HepG2 (cell line): Measurements from ENCODE around the gene ABCB10. TPM values are rescaled to one million over a fixed set of nuclear protein-coding genes. Genes with fewer than 3 reads are reported as not detected.
A peak's percentile ranks its signal among the peaks of the same experiment; 100 is the strongest.

Experiments
- ARHGAP35 ChIP-seq: sonication (generic); formaldehyde crosslinking; IDR thresholded peaks from 2 replicates; pipeline ENCODE4 v1.9.0; 2022; ENCODE audit warnings: mild to moderate bottlenecking, inconsistent platforms, moderate library complexity, missing genetic modification reagents, borderline replicate concordance
- BHLHE40 ChIP-seq: IDR thresholded peaks from 2 replicates; pipeline ENCODE4 v1.6.1; 2011; ENCODE audit warnings: low read length, improper control_type of control experiment
- CHCHD3 ChIP-seq: sonication (generic); formaldehyde crosslinking; IDR thresholded peaks from 2 replicates; pipeline ENCODE4 v1.8.0; 2022; ENCODE audit warnings: mild to moderate bottlenecking, missing genetic modification reagents, moderate library complexity
- EEA1 ChIP-seq: sonication (generic); formaldehyde crosslinking; IDR thresholded peaks from 2 replicates; pipeline ENCODE4 v1.5.1; 2020; ENCODE audit warnings: mild to moderate bottlenecking, missing genetic modification reagents, borderline replicate concordance
- HDAC2 ChIP-seq: sonication (generic); formaldehyde crosslinking; IDR thresholded peaks from 2 replicates; pipeline ENCODE4 v1.4.0; 2020; ENCODE audit warnings: missing genetic modification reagents
- LCORL ChIP-seq, 2 experiments: fragments of 450-650 bp in 1 of 2; sonication (generic) in 1 of 2; formaldehyde crosslinking in 1 of 2; IDR thresholded peaks; 2 replicates each; pipeline versions ENCODE4 v1.5.0 to v1.6.1; 2017 to 2020; ENCODE audit warnings: antibody characterized with exemption in 1 of 2, missing genetic modification reagents in 1 of 2
- MAF1 ChIP-seq: sonication (generic); formaldehyde crosslinking; IDR thresholded peaks from 2 replicates; pipeline ENCODE4 v1.5.0; 2020; ENCODE audit warnings: missing genetic modification reagents, borderline replicate concordance
- PITX1 ChIP-seq: sonication (generic); formaldehyde crosslinking; IDR thresholded peaks from 2 replicates; pipeline ENCODE4 v1.5.1; 2020; ENCODE audit warnings: mild to moderate bottlenecking, missing genetic modification reagents
- RBM39 ChIP-seq: fragments of 200-400 bp; formaldehyde crosslinking; IDR thresholded peaks from one replicate; pipeline ENCODE4 v1.6.1; 2018; ENCODE audit warnings: antibody characterized with exemption, mild to moderate bottlenecking, low read depth, low read length; ENCODE audit not compliant: poor library complexity, severe bottlenecking
- SAP130 ChIP-seq: IDR thresholded peaks from 2 replicates; pipeline ENCODE4 v1.6.1; 2016; ENCODE audit warnings: low read depth
- TAF1 ChIP-seq: sonication (generic); formaldehyde crosslinking; IDR thresholded peaks from 2 replicates; pipeline ENCODE4 v1.4.0; 2020; ENCODE audit warnings: missing genetic modification reagents
- TEAD3 ChIP-seq: optimal IDR thresholded peaks from 2 replicates; pipeline ENCODE3; 2016; ENCODE audit warnings: borderline replicate concordance
- TSC22D2 ChIP-seq: sonication (generic); formaldehyde crosslinking; IDR thresholded peaks from 2 replicates; pipeline ENCODE4 v1.5.1; 2020; ENCODE audit warnings: missing genetic modification reagents, mild to moderate bottlenecking, borderline replicate concordance
- ZFAT ChIP-seq: sonication (generic); formaldehyde crosslinking; conservative IDR thresholded peaks from 2 replicates; pipeline ENCODE4 v1.8.1; 2023; ENCODE audit warnings: missing genetic modification reagents, inconsistent platforms
- ZNF83 ChIP-seq: sonication (generic); formaldehyde crosslinking; IDR thresholded peaks from 2 replicates; pipeline ENCODE4 v1.4.0; 2020; ENCODE audit warnings: missing genetic modification reagents, mild to moderate bottlenecking, borderline replicate concordance
- ZSCAN20 ChIP-seq: sonication (generic); formaldehyde crosslinking; IDR thresholded peaks from 2 replicates; pipeline ENCODE4 v1.4.0; 2020; ENCODE audit warnings: missing genetic modification reagents, mild to moderate bottlenecking, borderline replicate concordance
- polyA plus RNA-seq, 8 experiments: library from polyadenylated mRNA; depleted of rRNA in 3 of 8; stranded (reverse) in 7 of 8; unstranded in 1 of 8; fragments of >200 nt; fragmentation: Illumina TruSeq in 4 of 8; extraction: Trizol in 4 of 8; gene quantifications; 2 replicates each; pipeline versions ENCODE4 v1.2.1 to v1.2.3, GENCODE V29; 2011 to 2016; ENCODE audit warnings: low read depth in 4 of 8, missing spikeins in 1 of 8, mixed read lengths in 1 of 8; ENCODE audit not compliant: insufficient read depth in 1 of 8
- total RNA-seq, 5 experiments: library from RNA; depleted of rRNA; stranded (reverse); fragments of >200 nt; fragmentation: Illumina TruSeq; extraction: Trizol; gene quantifications; 2 replicates each; pipeline ENCODE4 v1.2.3, GENCODE V29; 2016; ENCODE audit warnings: low read depth in 1 of 5
- TF ChIP-seq, protein P1 (sequence below): sonication (generic); formaldehyde crosslinking; IDR thresholded peaks from 2 replicates; pipeline ENCODE4 v1.4.0; 2020; ENCODE audit warnings: missing genetic modification reagents, borderline replicate concordance
- TF ChIP-seq, protein P2 (sequence below): sonication (generic); formaldehyde crosslinking; IDR thresholded peaks from 2 replicates; pipeline ENCODE4 v1.5.1; 2020; ENCODE audit warnings: missing genetic modification reagents, mild to moderate bottlenecking, borderline replicate concordance
- TF ChIP-seq, protein P3 (sequence below): sonication (generic); formaldehyde crosslinking; IDR thresholded peaks from 2 replicates; pipeline ENCODE4; 2020; ENCODE audit warnings: missing genetic modification reagents, mild to moderate bottlenecking, borderline replicate concordance

Gene ABCB10
- total and polyA plus RNA-seq, 2 of the 13 experiments (the other 11 are each of a cell fraction or from before 2014, with no cell fraction given) = 11.2 to 28.9 TPM

DNA sequence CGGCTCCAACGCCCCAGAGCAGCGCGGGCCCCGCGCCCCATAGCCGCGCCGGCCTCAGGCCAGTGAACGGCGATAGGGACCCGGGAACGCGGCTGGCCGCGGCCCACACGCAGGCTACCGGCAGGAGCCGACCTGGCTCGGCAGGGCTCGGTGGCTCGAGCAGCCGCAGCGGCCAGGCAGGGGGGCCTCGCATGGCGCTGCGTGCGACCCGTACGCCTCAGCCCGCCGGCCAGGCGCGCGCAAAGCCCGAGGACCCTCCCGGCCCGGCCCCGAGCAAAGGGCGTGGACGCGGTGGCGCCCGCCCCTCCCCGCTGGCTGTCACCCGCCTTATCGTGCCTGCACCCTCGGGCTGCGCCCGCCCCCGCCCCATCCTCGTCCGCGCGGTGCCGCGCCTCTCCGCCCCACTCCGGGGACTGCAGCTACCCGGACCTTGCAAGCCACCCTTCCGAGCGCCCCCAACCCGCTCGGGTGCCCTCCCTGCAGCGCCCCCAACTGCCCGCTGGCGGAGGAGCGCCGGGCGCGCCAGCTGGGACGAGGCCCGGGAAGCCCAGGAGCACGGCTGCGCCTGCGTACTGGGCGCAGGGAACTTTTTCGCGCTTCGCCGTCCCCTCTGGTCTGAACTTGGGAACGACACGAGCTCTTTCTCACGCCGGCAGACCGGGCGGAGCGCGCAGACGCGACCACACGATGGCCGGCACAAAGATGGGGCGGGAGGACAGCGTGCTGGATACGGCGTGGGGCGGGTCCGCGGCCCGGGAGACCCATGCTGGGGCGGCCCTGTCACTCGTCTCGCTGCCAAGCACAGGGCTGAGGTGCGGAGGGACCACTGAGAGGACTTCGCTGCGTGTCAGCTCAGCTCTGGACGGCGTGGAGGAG lies at the start of gene ABCB10 (continued):
- TF ChIP-seq MAF1 = peak; percentile 45; the same call in 1 of the 2 replicates
- TF ChIP-seq TAF1 = peak; percentile 50; the same call in 1 of the 2 replicates
- TF ChIP-seq ZSCAN20 (CRISPR knock-in tag) = peak; percentile 90; the same call in 1 of the 2 replicates
- TF ChIP-seq TSC22D2 = peak; percentile 84; the same call in 1 of the 2 replicates
- peak; percentile 71; the same call in 1 of the 2 replicates for TF ChIP-seq PITX1
- TF ChIP-seq, protein P1, sequence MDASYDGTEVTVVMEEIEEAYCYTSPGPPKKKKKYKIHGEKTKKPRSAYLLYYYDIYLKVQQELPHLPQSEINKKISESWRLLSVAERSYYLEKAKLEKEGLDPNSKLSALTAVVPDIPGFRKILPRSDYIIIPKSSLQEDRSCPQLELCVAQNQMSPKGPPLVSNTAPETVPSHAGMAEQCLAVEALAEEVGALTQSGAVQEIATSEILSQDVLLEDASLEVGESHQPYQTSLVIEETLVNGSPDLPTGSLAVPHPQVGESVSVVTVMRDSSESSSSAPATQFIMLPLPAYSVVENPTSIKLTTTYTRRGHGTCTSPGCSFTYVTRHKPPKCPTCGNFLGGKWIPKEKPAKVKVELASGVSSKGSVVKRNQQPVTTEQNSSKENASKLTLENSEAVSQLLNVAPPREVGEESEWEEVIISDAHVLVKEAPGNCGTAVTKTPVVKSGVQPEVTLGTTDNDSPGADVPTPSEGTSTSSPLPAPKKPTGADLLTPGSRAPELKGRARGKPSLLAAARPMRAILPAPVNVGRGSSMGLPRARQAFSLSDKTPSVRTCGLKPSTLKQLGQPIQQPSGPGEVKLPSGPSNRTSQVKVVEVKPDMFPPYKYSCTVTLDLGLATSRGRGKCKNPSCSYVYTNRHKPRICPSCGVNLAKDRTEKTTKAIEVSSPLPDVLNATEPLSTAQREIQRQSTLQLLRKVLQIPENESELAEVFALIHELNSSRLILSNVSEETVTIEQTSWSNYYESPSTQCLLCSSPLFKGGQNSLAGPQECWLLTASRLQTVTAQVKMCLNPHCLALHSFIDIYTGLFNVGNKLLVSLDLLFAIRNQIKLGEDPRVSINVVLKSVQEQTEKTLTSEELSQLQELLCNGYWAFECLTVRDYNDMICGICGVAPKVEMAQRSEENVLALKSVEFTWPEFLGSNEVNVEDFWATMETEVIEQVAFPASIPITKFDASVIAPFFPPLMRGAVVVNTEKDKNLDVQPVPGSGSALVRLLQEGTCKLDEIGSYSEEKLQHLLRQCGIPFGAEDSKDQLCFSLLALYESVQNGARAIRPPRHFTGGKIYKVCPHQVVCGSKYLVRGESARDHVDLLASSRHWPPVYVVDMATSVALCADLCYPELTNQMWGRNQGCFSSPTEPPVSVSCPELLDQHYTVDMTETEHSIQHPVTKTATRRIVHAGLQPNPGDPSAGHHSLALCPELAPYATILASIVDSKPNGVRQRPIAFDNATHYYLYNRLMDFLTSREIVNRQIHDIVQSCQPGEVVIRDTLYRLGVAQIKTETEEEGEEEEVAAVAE (CRISPR knock-in tag) = no peak
- peak; percentile 52 for TF ChIP-seq TEAD3
- peak; percentile 46; the same call in 1 of the 2 replicates for TF ChIP-seq BHLHE40
- TF ChIP-seq EEA1 (CRISPR knock-in tag) = no peak
- TF ChIP-seq SAP130 (CRISPR knock-in tag) = peak; percentile 95
- TF ChIP-seq ARHGAP35 (CRISPR knock-in tag) = 0 out of 2 replicates have a peak, but pooled peaks have one; percentile 19
- no peak; the same call in 1 of the 2 replicates for TF ChIP-seq HDAC2 (CRISPR knock-in tag)
- TF ChIP-seq LCORL (IDR thresholded peaks at IDR 0.05) = no peak
- peak; percentile 87 for TF ChIP-seq LCORL (CRISPR knock-in tag; IDR thresholded peaks at IDR 0.05)
- TF ChIP-seq, protein P2, sequence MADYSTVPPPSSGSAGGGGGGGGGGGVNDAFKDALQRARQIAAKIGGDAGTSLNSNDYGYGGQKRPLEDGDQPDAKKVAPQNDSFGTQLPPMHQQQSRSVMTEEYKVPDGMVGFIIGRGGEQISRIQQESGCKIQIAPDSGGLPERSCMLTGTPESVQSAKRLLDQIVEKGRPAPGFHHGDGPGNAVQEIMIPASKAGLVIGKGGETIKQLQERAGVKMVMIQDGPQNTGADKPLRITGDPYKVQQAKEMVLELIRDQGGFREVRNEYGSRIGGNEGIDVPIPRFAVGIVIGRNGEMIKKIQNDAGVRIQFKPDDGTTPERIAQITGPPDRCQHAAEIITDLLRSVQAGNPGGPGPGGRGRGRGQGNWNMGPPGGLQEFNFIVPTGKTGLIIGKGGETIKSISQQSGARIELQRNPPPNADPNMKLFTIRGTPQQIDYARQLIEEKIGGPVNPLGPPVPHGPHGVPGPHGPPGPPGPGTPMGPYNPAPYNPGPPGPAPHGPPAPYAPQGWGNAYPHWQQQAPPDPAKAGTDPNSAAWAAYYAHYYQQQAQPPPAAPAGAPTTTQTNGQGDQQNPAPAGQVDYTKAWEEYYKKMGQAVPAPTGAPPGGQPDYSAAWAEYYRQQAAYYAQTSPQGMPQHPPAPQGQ (CRISPR knock-in tag) = no peak; the same call in 1 of the 2 replicates
- peak; percentile 88; the same call in 1 of the 2 replicates for TF ChIP-seq ZNF83
- TF ChIP-seq RBM39 = peak; percentile 48
- TF ChIP-seq CHCHD3 (CRISPR knock-in tag) = no peak
- TF ChIP-seq ZFAT = no peak
- TF ChIP-seq, protein P3, sequence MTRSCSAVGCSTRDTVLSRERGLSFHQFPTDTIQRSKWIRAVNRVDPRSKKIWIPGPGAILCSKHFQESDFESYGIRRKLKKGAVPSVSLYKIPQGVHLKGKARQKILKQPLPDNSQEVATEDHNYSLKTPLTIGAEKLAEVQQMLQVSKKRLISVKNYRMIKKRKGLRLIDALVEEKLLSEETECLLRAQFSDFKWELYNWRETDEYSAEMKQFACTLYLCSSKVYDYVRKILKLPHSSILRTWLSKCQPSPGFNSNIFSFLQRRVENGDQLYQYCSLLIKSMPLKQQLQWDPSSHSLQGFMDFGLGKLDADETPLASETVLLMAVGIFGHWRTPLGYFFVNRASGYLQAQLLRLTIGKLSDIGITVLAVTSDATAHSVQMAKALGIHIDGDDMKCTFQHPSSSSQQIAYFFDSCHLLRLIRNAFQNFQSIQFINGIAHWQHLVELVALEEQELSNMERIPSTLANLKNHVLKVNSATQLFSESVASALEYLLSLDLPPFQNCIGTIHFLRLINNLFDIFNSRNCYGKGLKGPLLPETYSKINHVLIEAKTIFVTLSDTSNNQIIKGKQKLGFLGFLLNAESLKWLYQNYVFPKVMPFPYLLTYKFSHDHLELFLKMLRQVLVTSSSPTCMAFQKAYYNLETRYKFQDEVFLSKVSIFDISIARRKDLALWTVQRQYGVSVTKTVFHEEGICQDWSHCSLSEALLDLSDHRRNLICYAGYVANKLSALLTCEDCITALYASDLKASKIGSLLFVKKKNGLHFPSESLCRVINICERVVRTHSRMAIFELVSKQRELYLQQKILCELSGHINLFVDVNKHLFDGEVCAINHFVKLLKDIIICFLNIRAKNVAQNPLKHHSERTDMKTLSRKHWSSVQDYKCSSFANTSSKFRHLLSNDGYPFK (CRISPR knock-in tag) = 0 out of 2 replicates have a peak, but pooled peaks have one; percentile 46
